Nephron (organoid): ENCODE data around the gene PDGFB.
A peak's percentile ranks its signal among the peaks of the same experiment; 100 is the strongest.

Experiments
- H3K27ac Mint-ChIP-seq, 3 experiments: 2 replicates each; pipeline ENCODE4 v1.8.0; 2020; ENCODE audit warnings: mixed read lengths in 3 of 3, mild to moderate bottlenecking in 2 of 3, moderate library complexity in 1 of 3
- H3K27me3 Mint-ChIP-seq: 2 replicates; pipeline ENCODE4 v1.8.0; 2021; ENCODE audit warnings: low read depth, mild to moderate bottlenecking, moderate library complexity, mixed read lengths
- H3K36me3 Mint-ChIP-seq: 2 replicates; pipeline ENCODE4 v1.8.0; 2020; ENCODE audit warnings: low read depth, mixed read lengths
- H3K4me1 Mint-ChIP-seq: 2 replicates; pipeline ENCODE4 v1.8.0; 2020; ENCODE audit warnings: mixed read lengths
- H3K4me3 Mint-ChIP-seq, 3 experiments: 2 replicates each; pipeline ENCODE4 v1.8.0; 2020; ENCODE audit warnings: mild to moderate bottlenecking in 3 of 3, mixed read lengths in 3 of 3, moderate library complexity in 2 of 3
- H3K9me3 Mint-ChIP-seq: 2 replicates; pipeline ENCODE4 v1.8.0; 2020; ENCODE audit warnings: mixed read lengths
- CTCF ChIP-seq, 3 experiments: fragments of 200-600 bp; sonication (generic); IDR thresholded peaks; one replicate each; pipeline ENCODE4 v1.5.0; 2021; ENCODE audit warnings: antibody characterized with exemption in 3 of 3; ENCODE audit not compliant: unreplicated experiment in 3 of 3

The PDGFB gene

GRCh38 chr22:39176714-39177455 lies 67.9 kb downstream of the PDGFB start:
- TF ChIP-seq CTCF (IDR thresholded peaks at IDR 0.05; ENCODE audit: unreplicated experiment in 3 of 3): no peak
- peaks cover 53% of the 10 kb centered on the region for H3K4me1 Mint-ChIP-seq
- no peak overlapping the region for H3K4me3 Mint-ChIP-seq
- H3K9me3 Mint-ChIP-seq: peaks cover 2% of the 10 kb centered on the region
- no peaks in the 10 kb centered on the region for H3K36me3 Mint-ChIP-seq
- peaks cover 12% of the 10 kb centered on the region for H3K27me3 Mint-ChIP-seq
- H3K27ac Mint-ChIP-seq: peak overlapping the region; percentile 53 to 79 (median 78)

GRCh38 chr22:39176143-39176713 lies 68.6 kb downstream of the PDGFB start:
- Mint-ChIP-seq H3K36me3 (no peaks in the 10 kb centered on the region), H3K4me1 (peaks cover 58% of the 10 kb centered on the region), H3K9me3 (peaks cover 2% of the 10 kb centered on the region), H3K4me3 (peak overlapping the region in 1 of 3 experiments; percentile 23), H3K27me3 (peaks cover 9% of the 10 kb centered on the region), H3K27ac (peak overlapping the region; percentile 47 to 79 (median 78))
- no peak for TF ChIP-seq CTCF (IDR thresholded peaks at IDR 0.05; ENCODE audit: unreplicated experiment in 3 of 3)

- Mint-ChIP-seq H3K27ac (peak overlapping the region; percentile 47 to 79 (median 78)), H3K4me1 (peaks cover 63% of the 10 kb centered on the region), H3K4me3 (no peak overlapping the region), H3K9me3 (no peaks in the 10 kb centered on the region), H3K27me3 (peaks cover 5% of the 10 kb centered on the region), H3K36me3 (no peaks in the 10 kb centered on the region)
- no peak for TF ChIP-seq CTCF (IDR thresholded peaks at IDR 0.05; ENCODE audit: unreplicated experiment in 3 of 3)
These were observed 69.2 kb downstream of the PDGFB start for GRCh38 chr22:39175353-39176142.

GRCh38 chr22:39174498-39175352 lies 70.1 kb downstream of the PDGFB start:
- Mint-ChIP-seq H3K27ac (peak overlapping the region; percentile 84 to 96 (median 92)), H3K36me3 (no peaks in the 10 kb centered on the region), H3K27me3 (peaks cover 9% of the 10 kb centered on the region), H3K4me3 (peak overlapping the region; percentile 51 to 74 (median 60)), H3K4me1 (peaks cover 62% of the 10 kb centered on the region), H3K9me3 (no peaks in the 10 kb centered on the region)
- no peak for TF ChIP-seq CTCF (IDR thresholded peaks at IDR 0.05; ENCODE audit: unreplicated experiment in 3 of 3)

- no peak overlapping the region for H3K4me3 Mint-ChIP-seq
- no peaks in the 10 kb centered on the region for H3K36me3 Mint-ChIP-seq
- H3K4me1 Mint-ChIP-seq: peaks cover 54% of the 10 kb centered on the region
- no peak for TF ChIP-seq CTCF (IDR thresholded peaks at IDR 0.05; ENCODE audit: unreplicated experiment in 3 of 3)
- peaks cover 17% of the 10 kb centered on the region for H3K27me3 Mint-ChIP-seq
- H3K9me3 Mint-ChIP-seq: no peaks in the 10 kb centered on the region
- peak overlapping the region; percentile 84 to 96 (median 92) for H3K27ac Mint-ChIP-seq
These were observed 70.8 kb downstream of the PDGFB start for GRCh38 chr22:39173787-39174497.
